Activated B cell treated with CpG ODN at 0.5 μM for 24 hours (primary cell): ENCODE measurements around the gene RTN4R. TPM values are rescaled to one million over a fixed set of nuclear protein-coding genes. Genes with fewer than 3 reads are reported as not detected.
"Not testable (repeated sequence)": the region's sequence is repeated elsewhere in the genome, so short reads cannot be mapped to it uniquely, and the experiment has no call there.

Experiments
- ATAC-seq: fragments of 200-7000 bp; cut with Tn5 transposase; one replicate; pipeline ENCODE4 v1.10.0; 2021; ENCODE audit warnings: low read depth, mild to moderate bottlenecking, moderate library complexity
- CTCF ChIA-PET: fragments of 350-600 bp; sonication (Branson Sonifier 250); formaldehyde crosslinking; loops from one replicate; lab custom pipeline; 2021; ENCODE audit warnings: antibody characterized with exemption; lab: Charles Lee
- POLR2A ChIA-PET: fragments of 350-600 bp; sonication (Branson Sonifier 250); formaldehyde crosslinking; loops from one replicate; lab custom pipeline; 2021; ENCODE audit warnings: antibody characterized with exemption; lab: Charles Lee
- DNase-seq: peaks from one replicate; pipeline ENCODE4 v3.0.0; 2022
- H3K27ac Mint-ChIP-seq: one replicate; pipeline ENCODE4 v1.8.0; 2020; ENCODE audit warnings: mixed read lengths
- H3K27me3 Mint-ChIP-seq: one replicate; pipeline ENCODE4 v1.8.0; 2021; ENCODE audit warnings: mixed read lengths
- H3K36me3 Mint-ChIP-seq: one replicate; pipeline ENCODE4 v1.8.0; 2021; ENCODE audit warnings: low read depth, mixed read lengths
- H3K4me1 Mint-ChIP-seq: one replicate; pipeline ENCODE4 v1.8.0; 2021; ENCODE audit warnings: mixed read lengths
- H3K4me3 Mint-ChIP-seq: one replicate; pipeline ENCODE4 v1.8.0; 2020; ENCODE audit warnings: mild to moderate bottlenecking, mixed read lengths
- H3K9me3 Mint-ChIP-seq: one replicate; pipeline ENCODE4 v1.8.0; 2020; ENCODE audit warnings: mixed read lengths
- intact Hi-C: fragments of 100-400 bp; cut with micrococcal nuclease; formaldehyde crosslinking; loops from one replicate; pipeline ENCODE4 v1.15.1; 2024
- total RNA-seq: library from RNA; stranded (reverse); gene quantifications from 2 replicates; pipeline ENCODE4 v1.2.3, GENCODE V29; 2022
- TF ChIP-seq, protein P1 (sequence below): fragments of 200-600 bp; IDR thresholded peaks from one replicate; pipeline ENCODE4 v1.8.0; 2022; ENCODE audit warnings: antibody characterized with exemption, mild to moderate bottlenecking

RTN4R gene
- 0.12 TPM in 1 of 2 replicates, not detected in the other for total RNA-seq

DNA sequence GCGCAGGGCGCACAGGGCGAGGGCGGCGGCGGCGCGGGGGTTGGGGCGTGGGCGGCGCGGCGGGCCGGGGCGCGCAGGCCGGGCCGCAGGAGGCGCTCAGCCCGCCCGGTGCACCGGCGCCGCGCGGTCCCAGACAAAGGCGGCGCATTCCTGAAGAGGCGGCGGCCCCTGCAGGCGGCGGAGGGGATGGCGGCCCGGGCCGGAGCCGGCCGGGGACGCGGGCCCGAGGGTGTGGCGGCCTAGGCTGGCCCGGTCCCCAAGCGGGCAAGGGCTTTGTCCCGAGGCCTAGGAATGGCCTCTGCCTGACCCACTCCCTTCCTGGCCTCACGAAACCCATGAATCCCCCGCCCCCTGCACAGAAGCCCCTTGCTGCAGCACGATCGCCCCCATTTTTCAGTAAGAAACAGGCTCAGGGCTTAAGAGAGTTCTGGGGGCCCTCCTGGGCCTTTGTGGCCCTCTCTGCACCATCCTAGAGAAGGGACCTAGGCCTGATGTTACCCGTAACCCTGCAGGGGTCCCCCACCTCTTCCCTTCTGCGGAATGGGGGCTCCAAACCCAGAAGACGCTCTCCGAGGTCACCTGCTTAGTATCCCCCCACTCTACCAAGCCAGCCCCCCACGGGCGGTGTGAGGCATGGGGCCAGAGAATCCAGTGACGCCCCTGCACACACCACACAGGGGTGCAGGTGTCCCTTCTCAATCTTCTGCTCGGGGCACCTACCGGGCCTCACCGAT is at the start of gene RTN4R:
Gene RTN4R, minus strand, starts transcription at position 40 of the 734 bp plus-strand sequence. CDS start 226 bp downstream, outside the sequence.
- CTCF ChIA-PET = no interaction called here
- H3K27me3 Mint-ChIP-seq = peaks cover 8% of the 10 kb centered on the region

DNA sequence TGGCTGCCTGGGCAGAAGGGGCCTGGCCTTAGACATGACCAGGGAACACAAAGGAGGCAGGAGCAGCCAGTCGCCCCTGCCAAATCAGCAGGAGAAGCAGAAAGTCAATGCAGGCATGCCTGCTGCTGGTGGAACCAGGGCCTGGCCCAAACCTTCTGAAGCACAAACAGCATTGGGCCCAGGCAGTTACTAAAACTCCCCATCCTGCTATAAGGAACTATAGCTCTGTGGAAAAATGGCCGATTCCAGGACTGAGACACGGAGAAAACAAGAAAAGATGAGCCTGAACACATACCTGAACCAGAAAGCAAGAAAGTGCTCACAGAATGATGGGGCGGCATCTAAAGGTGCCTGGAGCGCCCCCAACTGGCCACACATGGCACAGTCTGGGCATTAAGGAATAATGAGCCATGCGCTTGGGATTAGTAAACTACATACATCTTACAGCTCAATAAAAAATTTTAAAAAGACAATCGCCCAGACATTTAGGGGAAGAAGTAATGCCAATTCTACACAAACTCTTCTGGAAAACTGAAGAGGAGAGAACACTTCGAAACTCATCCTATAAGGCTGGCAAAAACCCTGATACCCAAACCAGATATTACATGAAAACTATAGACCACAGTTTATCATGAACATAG is 49.4 kb upstream of the RTN4R start:
- ATAC-seq, DNase-seq, H3K27ac Mint-ChIP-seq, H3K9me3 Mint-ChIP-seq, H3K27me3 Mint-ChIP-seq, POLR2A ChIA-PET, H3K36me3 Mint-ChIP-seq, intact Hi-C loops, CTCF ChIA-PET: not testable (repeated sequence)
- H3K4me1 Mint-ChIP-seq = peaks cover 26% of the 10 kb centered on the region
- H3K4me3 Mint-ChIP-seq = peak overlapping the region; percentile 24

More for the DNA sequence above, at the start of gene RTN4R:
- intact Hi-C loops = loop anchor here (1.0 kb wide), 2 partner anchors 31 to 111 kb away; no protein-coding TSS in a partner anchor
- POLR2A ChIA-PET = no interaction called here
- H3K4me3 Mint-ChIP-seq = peak within 1 kb of the TSS; percentile 65
- H3K9me3 Mint-ChIP-seq = no peaks in the 10 kb centered on the region
- TF ChIP-seq, protein P1, sequence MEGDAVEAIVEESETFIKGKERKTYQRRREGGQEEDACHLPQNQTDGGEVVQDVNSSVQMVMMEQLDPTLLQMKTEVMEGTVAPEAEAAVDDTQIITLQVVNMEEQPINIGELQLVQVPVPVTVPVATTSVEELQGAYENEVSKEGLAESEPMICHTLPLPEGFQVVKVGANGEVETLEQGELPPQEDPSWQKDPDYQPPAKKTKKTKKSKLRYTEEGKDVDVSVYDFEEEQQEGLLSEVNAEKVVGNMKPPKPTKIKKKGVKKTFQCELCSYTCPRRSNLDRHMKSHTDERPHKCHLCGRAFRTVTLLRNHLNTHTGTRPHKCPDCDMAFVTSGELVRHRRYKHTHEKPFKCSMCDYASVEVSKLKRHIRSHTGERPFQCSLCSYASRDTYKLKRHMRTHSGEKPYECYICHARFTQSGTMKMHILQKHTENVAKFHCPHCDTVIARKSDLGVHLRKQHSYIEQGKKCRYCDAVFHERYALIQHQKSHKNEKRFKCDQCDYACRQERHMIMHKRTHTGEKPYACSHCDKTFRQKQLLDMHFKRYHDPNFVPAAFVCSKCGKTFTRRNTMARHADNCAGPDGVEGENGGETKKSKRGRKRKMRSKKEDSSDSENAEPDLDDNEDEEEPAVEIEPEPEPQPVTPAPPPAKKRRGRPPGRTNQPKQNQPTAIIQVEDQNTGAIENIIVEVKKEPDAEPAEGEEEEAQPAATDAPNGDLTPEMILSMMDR = no peak
- H3K36me3 Mint-ChIP-seq = no peaks in the 10 kb centered on the region
- H3K4me1 Mint-ChIP-seq = peaks cover 7% of the 10 kb centered on the region
- ATAC-seq = peak; percentile 95
- H3K27ac Mint-ChIP-seq = no peak within 1 kb of the TSS
- DNase-seq = peak; percentile 64

DNA sequence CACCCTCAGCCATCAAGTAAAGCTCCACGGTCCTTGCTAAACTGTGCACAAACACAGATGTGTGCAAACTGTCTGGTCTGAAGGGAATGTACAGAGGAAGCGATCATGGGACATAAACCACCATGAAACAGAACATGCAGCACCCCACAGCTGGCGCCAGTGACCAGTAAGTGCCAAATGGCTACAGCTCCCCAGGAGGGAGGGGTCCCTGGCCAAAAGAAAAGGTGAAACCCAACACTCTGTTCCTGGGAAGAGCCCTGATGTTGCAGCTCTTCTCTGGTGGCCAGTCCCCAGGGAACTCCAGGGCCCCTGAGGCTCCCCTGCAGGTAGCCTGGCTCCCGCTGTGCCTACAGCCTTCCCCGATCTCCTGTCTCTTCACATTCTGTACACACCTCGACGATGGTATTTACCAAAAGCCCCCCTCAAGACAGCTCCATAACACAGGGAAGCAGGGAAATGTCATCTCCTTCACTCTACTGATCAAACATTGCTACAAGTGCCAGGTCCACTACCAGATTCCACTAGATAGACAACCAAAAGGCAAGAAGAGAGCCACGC is 48.8 kb upstream of the RTN4R start:
- TF ChIP-seq, protein P1 = no peak
- Mint-ChIP-seq H3K4me1 (peaks cover 26% of the 10 kb centered on the region), H3K27ac (no peak overlapping the region), H3K4me3 (no peak overlapping the region), H3K36me3 (peaks cover 2% of the 10 kb centered on the region), H3K9me3 (no peaks in the 10 kb centered on the region), H3K27me3 (no peaks in the 10 kb centered on the region)
- ATAC-seq = no peak
- ChIA-PET POLR2A (no interaction called here), CTCF (no interaction called here)
- intact Hi-C loops = no loop called here
- no peak for DNase-seq

DNA sequence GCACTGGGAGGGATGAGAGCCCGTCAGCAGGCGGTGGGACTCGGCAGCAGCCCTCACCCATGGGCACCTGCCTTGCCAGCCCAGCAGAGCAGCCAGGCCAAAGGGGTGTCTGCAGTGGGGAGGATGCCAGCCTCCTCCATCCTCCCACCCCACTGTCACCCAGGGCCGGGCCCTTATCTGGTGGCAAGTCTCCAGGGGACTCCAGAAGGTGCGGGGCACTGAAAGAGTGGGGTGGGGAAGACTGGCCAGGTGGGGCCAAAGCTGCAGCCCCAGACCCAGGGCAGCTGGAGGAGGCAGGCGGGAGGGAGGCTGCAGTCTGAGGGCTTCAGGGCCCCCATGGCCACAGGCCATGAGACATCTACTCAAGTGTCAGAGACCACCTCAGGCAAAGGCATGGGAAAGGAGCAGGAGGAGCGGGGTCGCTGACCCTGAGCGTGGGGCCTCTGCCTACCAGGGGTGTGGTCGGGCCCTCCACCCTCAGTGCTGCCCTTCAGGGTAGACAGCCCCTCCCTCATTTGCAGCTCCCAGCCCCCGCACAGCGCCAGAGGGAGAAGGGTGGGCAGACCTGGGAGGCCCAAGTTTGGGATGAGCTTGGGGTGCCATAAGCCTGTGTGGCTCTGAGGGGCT is 48.2 kb upstream of the RTN4R start:
- CTCF ChIA-PET = no interaction called here
- no peak for DNase-seq
- H3K9me3 Mint-ChIP-seq = no peaks in the 10 kb centered on the region
- peaks cover 2% of the 10 kb centered on the region for H3K36me3 Mint-ChIP-seq
- intact Hi-C loops = no loop called here
- H3K27ac Mint-ChIP-seq = no peak overlapping the region
- no peak for ATAC-seq
- H3K4me1 Mint-ChIP-seq = peaks cover 26% of the 10 kb centered on the region
- no peak overlapping the region for H3K4me3 Mint-ChIP-seq
- no peaks in the 10 kb centered on the region for H3K27me3 Mint-ChIP-seq
- POLR2A ChIA-PET = no interaction called here
- TF ChIP-seq, protein P1 = no peak

DNA sequence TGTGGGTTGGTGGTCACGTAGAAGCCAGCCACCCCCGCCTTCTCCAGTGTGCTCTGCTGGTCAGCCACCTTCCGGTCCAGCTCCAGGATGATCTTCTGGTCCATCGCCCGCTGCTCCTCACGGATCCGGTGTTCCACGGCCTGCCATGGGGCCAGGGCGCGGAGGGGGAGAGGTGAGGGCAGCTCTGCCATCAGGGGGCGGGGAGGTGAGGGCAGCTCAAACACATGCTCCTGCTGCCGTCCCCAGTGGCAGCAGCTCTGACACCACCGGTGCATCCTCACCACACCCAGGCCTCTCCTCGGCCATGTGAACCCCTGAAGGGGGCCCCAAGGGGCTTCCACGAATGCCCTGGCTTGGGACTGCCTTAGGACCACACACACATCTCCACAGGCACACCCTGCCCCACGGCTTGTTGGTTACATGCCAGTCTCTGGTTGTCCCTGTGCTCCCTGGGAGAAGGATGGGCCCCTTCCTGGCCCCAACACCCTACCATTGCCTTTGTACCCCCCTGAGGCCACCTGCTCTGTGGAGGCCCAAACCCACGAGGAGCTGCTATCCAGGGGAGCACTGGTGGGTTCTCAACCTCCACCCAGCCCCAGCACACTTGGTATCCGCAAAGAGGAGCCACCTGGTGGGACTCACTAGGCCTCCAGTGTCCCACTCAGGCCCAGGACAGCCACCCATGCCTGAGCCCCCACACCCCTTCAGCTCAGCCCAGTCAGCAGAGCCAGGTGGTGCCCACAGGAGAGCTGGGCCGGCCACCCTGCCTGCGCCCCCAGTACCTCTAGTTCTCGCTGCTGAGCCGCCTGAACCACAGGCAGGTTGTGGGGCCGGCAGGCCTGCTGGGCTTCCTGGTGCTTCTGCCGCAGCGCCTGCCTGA is 47.5 kb upstream of the RTN4R start:
- no peak for ATAC-seq
- POLR2A ChIA-PET = no interaction called here
- intact Hi-C loops = no loop called here

DNA sequence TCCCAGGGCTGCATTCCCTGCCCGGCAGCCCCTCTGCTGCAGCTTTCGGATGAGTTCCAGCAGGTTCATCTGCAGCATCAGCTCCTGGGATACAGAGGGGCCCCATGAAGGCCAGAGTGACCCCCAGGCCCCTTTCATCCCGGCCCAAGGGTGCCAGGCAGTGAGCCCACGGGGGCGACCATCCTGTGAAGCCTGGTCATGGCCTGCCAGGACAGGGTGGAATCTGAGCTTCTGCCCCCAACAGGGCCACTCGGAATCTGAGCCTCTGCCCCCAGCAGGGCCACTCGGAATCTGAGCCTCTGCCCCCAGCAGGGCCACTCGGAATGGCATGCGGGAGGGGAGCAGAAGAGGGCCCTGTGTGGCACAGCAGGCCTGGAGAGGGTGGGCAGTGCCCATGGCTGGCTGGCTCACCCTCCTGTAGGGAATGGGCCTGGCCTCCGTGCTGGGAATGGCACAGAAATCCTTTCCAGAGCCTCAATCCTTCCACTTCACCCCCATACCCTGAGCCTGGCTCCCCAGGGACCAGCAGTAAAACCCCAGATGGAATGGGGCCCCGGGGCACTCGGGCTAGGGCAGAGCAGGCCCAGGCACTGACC is 46.7 kb upstream of the RTN4R start:
- H3K36me3 Mint-ChIP-seq, POLR2A ChIA-PET: not testable (repeated sequence)

More for the DNA sequence above, 47.5 kb upstream of the RTN4R start:
- TF ChIP-seq, protein P1 = no peak
- no peaks in the 10 kb centered on the region for H3K27me3 Mint-ChIP-seq
- no peak for DNase-seq
- no peak overlapping the region for H3K27ac Mint-ChIP-seq
- peaks cover 1% of the 10 kb centered on the region for H3K36me3 Mint-ChIP-seq
- no peak overlapping the region for H3K4me3 Mint-ChIP-seq
- H3K4me1 Mint-ChIP-seq = peaks cover 21% of the 10 kb centered on the region
- H3K9me3 Mint-ChIP-seq = no peaks in the 10 kb centered on the region
- CTCF ChIA-PET = no interaction called here

DNA sequence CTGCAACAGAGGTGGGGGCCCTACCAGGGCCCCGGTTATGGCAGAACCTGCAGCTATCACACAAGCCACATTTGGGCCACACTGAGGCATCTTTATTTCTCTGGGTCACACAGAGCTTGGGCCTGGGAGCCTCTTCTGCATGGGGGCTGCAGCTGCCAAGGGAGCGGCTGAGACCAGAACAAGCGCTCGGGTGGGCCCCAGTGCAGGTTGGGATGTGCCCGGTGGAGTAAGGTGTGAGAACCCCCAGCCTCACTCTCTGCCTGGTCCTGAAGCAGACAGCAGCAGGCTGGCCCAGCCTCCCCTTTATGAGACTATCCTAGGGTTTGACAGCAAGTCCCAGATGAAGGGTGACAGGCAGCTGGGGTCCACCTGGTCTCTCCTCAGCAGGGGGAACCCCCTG is 46.1 kb upstream of the RTN4R start:
- H3K27me3 Mint-ChIP-seq, H3K4me3 Mint-ChIP-seq, H3K27ac Mint-ChIP-seq, intact Hi-C loops, DNase-seq, ATAC-seq, H3K9me3 Mint-ChIP-seq, CTCF ChIA-PET, H3K36me3 Mint-ChIP-seq, POLR2A ChIA-PET: not testable (repeated sequence)
- peaks cover 16% of the 10 kb centered on the region for H3K4me1 Mint-ChIP-seq

More for the DNA sequence above, 46.7 kb upstream of the RTN4R start:
- H3K4me3 Mint-ChIP-seq, CTCF ChIA-PET, H3K27ac Mint-ChIP-seq, DNase-seq, H3K9me3 Mint-ChIP-seq, H3K27me3 Mint-ChIP-seq, intact Hi-C loops, ATAC-seq: not testable (repeated sequence)
- peaks cover 19% of the 10 kb centered on the region for H3K4me1 Mint-ChIP-seq
